Cardiac muscle cell (in vitro differentiated cells and primary cell): ENCODE data around the gene PTPN14. TPM values are rescaled to one million over a fixed set of nuclear protein-coding genes. Genes with fewer than 3 reads are reported as not detected.

Experiments
- DNase-seq, 2 donors: peaks; one replicate each; pipeline versions ENCODE4 v3.0.0 to v3.0.0-alpha.2; 2010 to 2017; ENCODE audit warnings: low read depth in 1 of 2, low spot score in 1 of 2
- H3K27ac ChIP-seq: fragments of 200-600 bp; sonication (generic); 2 replicates; pipeline ENCODE4 v1.5.1; 2016
- H3K27me3 ChIP-seq: fragments of 200-600 bp; sonication (generic); 2 replicates; pipeline ENCODE4 v1.6.0; 2016; ENCODE audit warnings: control low read depth
- H3K36me3 ChIP-seq: fragments of 200-600 bp; sonication (generic); 2 replicates; pipeline ENCODE4 v1.5.1; 2016; ENCODE audit warnings: control low read depth
- H3K4me1 ChIP-seq: fragments of 200-600 bp; sonication (generic); 2 replicates; pipeline ENCODE4 v1.8.1; 2017; ENCODE audit warnings: low read depth, mild to moderate bottlenecking, mixed run types
- H3K4me3 ChIP-seq: fragments of 200-600 bp; sonication (generic); 2 replicates; pipeline ENCODE4 v1.5.1; 2016; ENCODE audit warnings: mild to moderate bottlenecking
- H3K9me3 ChIP-seq: fragments of 200-600 bp; sonication (generic); 2 replicates; pipeline ENCODE4 v1.5.1; 2017; ENCODE audit warnings: low read depth, mild to moderate bottlenecking, control low read depth
- CTCF ChIP-seq: IDR thresholded peaks from 2 replicates; pipeline ENCODE4 v1.5.1; 2012; ENCODE audit warnings: low read depth, mild to moderate bottlenecking, low read length
- polyA plus RNA-seq: library from polyadenylated mRNA; unstranded; fragments of >200 nt; fragmentation: Nextera tagmentation; extraction: Ambion mirVana; gene quantifications from 2 replicates; pipeline ENCODE4 v1.2.1, GENCODE V29; 2016
- total RNA-seq: library from RNA; depleted of rRNA; stranded (reverse); fragments of >200 nt; gene quantifications from 2 replicates; pipeline ENCODE4 v1.2.3, GENCODE V29; 2016

The PTPN14 gene
- total and polyA plus RNA-seq, 2 experiments from 2014 or later: 4.6 to 5.4 TPM

DNA sequence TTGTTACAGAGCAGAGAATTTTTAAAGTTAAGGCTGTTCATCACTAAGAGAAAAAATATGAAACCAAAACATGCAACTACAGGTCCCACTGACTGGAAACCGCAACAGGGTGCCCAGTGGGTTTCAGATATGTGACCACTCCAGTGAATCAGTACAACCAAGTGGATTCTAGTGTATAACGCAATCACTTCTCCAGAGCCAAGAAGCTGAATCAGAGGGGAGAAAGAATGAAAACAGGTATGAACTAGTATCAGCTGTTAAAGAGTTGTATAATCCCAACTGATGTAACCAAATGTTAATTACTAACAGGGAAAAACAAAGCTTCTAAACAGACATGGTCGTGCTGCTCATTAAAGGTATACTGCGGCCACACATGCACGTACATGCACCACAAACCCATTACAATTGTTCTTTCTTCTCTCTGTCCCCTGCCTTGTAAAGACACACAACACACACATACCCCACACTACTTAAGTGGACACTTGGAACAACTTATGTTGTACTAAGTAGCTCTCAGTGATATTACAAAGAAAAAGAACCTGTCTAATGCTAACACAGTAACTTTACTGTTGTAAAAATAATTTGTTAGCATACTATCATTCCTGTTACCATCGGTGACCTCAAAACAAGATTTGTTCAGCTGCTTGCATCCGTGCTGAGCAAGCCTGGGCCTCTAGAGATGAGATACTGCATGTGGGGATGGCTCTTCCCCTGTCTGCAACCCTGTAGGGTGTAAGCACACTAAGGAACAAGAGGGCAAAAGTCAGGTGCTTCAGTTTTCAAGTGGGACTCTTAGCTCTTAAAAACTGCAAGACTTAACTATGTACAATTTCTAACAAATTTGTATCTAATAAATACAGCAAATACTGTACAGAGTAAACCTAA is 74.2 kb downstream of the PTPN14 start:
- TF ChIP-seq CTCF: no peak
- Histone ChIP-seq H3K4me1 (no peaks in the 10 kb centered on the region), H3K4me3 (no peak overlapping the region), H3K27me3 (peaks cover 53% of the 10 kb centered on the region), H3K36me3 (no peaks in the 10 kb centered on the region), H3K9me3 (no peaks in the 10 kb centered on the region), H3K27ac (no peak overlapping the region)
- peak; percentile 57 to 91 for DNase-seq

DNA sequence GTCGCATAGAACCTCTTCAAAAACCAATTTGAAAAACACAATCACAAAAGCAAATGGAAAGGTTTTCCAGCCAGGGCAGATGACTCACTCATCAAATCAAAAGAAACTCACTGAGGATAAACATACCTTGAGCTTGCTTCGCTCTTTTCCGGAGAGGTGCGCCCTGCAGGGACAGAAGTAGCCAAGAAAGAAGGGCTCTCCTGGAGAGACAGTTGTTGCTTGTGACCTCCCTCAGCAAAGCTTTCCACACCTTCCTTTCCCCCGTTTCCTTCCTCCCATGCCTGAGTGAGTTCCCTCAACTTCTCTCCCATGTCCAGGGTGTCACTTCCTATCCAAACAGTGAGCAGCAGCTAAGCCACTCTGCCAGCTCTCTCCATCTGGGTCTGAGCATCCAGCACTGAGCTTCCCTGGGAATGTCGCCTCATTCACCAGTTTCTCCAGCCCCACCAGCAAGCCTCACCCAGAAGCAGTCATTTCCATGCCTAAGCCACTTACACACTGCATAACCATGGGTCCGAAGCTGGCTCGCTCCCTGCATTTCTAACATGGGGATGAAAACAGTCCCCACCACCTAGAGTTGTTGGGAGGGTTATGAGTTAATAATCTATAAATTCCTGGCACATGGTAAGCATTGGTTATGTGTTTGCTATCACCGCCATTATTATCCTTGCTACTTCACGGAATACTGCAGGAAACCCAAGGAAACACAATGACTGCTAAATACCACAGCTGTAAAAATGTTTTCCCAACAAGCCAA is 75.0 kb downstream of the PTPN14 start:
- Histone ChIP-seq H3K9me3 (no peaks in the 10 kb centered on the region), H3K27ac (no peak overlapping the region), H3K27me3 (peaks cover 61% of the 10 kb centered on the region), H3K4me3 (no peak overlapping the region), H3K4me1 (no peaks in the 10 kb centered on the region), H3K36me3 (no peaks in the 10 kb centered on the region)
- DNase-seq: no peak
- no peak for TF ChIP-seq CTCF

DNA sequence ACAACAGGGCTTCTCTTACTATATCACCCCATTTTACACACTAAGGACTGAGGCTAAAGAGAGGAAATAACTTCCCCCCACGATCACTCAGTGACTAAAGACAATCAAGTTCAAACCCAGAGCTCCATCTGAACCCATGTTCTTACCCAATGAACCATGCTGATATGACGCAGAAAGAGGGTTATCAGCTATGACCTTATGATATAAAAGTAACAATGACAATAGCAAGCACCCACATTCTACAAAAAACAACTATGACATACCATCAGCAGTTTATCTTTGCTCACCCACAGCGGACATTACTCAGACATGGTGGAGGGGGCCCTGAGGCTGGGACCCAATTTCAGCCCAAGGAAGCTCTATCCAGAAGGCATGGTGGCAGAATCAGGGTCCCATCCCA is 75.7 kb downstream of the PTPN14 start:
- TF ChIP-seq CTCF: no peak
- DNase-seq: no peak
- Histone ChIP-seq H3K4me1 (no peaks in the 10 kb centered on the region), H3K27me3 (peaks cover 66% of the 10 kb centered on the region), H3K4me3 (no peak overlapping the region), H3K9me3 (no peaks in the 10 kb centered on the region), H3K27ac (no peak overlapping the region), H3K36me3 (no peaks in the 10 kb centered on the region)

DNA sequence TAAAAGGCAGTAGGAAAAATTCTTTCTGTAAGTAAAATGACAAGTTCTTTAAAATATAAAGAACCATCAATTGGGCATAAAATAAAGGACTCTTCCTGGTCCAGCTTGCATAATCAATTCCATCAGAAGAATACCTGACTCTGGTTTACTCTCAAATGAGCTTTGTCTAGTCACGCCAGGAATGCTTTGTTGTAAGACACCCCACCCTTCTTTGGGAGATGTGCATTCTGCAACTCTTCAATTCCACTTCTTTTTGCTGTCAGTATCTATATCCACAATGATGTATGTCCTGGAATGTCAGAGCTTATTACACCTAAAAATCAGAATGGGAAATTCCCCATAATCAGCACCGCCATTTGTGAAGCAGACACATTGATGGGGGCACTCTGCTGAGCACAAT is 76.1 kb downstream of the PTPN14 start:
- peaks cover 62% of the 10 kb centered on the region for H3K27me3 ChIP-seq
- no peak for DNase-seq
- no peaks in the 10 kb centered on the region for H3K36me3 ChIP-seq
- TF ChIP-seq CTCF: no peak
- no peak overlapping the region for H3K4me3 ChIP-seq
- no peaks in the 10 kb centered on the region for H3K4me1 ChIP-seq
- no peak overlapping the region for H3K27ac ChIP-seq
- no peaks in the 10 kb centered on the region for H3K9me3 ChIP-seq

DNA sequence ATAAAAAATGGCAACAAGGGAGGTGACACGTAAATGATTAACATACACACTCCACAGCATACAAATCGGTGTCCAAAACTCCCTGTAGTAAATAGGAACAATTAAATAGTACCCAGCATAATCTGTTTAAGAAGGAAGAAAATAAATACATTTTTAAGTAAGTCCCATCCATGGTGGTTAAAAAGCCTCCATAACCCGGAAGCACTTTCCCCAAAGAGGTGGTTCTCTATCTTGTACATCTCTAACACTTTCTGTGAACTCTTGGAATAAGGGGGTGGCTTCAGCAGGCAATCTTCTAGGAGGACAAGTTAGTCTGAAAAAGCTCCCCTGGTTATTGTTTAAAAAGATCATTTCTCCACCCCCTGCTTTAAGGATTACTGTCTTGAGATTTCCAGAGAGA is 76.9 kb downstream of the PTPN14 start:
- H3K27ac ChIP-seq: no peak overlapping the region
- DNase-seq: no peak
- H3K4me3 ChIP-seq: no peak overlapping the region
- H3K9me3 ChIP-seq: no peaks in the 10 kb centered on the region
- H3K36me3 ChIP-seq: no peaks in the 10 kb centered on the region
- H3K27me3 ChIP-seq: peaks cover 58% of the 10 kb centered on the region
- no peak for TF ChIP-seq CTCF
- H3K4me1 ChIP-seq: no peaks in the 10 kb centered on the region
